GM18526 (cell line): ENCODE data around the gene FAM193A.

ENCODE experiments used
- POLR2A ChIP-seq: IDR thresholded peaks from 3 replicates; pipeline ENCODE4 v1.6.1; 2011; ENCODE audit not compliant: insufficient read length; ENCODE audit errors: extremely low read depth

The FAM193A gene, protein sequence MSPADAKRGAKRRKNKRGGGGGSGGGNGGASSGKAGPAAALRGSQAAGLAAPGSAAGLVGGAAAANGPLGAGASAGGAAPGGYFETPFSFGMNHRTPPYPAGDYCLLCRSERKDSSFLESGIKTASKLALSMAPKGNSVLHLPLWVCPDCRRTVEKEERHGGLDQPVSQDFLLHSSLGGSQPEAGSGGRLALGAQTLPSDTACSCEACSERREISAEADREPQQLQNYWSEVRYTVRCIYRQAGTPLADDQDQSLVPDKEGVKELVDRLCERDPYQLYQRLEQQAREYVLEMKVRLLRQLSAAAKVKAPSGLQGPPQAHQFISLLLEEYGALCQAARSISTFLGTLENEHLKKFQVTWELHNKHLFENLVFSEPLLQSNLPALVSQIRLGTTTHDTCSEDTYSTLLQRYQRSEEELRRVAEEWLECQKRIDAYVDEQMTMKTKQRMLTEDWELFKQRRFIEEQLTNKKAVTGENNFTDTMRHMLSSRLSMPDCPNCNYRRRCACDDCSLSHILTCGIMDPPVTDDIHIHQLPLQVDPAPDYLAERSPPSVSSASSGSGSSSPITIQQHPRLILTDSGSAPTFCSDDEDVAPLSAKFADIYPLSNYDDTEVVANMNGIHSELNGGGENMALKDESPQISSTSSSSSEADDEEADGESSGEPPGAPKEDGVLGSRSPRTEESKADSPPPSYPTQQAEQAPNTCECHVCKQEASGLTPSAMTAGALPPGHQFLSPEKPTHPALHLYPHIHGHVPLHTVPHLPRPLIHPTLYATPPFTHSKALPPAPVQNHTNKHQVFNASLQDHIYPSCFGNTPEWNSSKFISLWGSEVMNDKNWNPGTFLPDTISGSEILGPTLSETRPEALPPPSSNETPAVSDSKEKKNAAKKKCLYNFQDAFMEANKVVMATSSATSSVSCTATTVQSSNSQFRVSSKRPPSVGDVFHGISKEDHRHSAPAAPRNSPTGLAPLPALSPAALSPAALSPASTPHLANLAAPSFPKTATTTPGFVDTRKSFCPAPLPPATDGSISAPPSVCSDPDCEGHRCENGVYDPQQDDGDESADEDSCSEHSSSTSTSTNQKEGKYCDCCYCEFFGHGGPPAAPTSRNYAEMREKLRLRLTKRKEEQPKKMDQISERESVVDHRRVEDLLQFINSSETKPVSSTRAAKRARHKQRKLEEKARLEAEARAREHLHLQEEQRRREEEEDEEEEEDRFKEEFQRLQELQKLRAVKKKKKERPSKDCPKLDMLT (N-terminal part only)

DNA sequence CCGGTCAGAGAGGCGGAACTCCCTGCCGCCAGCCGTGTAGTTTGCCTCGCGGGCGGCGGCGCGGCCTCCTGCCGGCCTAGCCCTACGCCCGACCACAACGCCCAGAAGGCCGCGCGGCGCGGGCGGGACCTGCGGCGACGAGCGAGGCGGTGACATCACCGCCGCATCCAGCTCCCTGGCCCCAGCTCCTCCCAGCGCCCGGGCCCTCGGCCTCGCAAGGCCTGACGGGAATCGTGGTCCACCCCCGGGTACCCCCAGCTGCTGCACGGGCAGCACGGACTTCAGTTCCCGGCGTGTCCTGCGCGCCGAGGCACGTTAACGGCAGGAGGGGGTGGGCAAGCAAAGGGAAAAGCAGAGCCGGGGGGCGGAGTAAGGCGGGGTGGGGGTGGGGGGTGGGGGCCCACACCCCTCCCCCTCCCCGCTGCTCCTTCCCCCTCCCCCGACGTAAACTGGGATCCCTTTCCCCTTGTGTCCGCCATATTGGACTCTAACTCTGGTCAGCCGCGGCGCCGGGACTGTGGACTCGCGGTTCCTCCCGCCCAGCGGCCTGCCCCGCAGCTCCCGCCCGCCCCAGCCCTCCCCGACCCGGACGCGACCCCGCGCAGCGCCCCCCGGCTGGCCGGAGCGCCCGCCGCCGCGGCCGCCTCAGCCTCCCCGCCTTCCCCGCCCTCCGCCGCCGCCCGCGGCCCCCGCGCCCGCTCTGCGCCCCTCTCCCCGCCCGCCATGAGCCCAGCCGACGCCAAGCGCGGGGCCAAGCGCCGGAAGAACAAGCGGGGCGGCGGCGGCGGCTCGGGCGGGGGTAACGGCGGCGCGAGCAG, at the start of gene FAM193A:
Gene FAM193A, plus strand, starts transcription at position 455 of the 818 bp plus-strand sequence. Its CDS starts 269 bp downstream, at position 724.
- TF ChIP-seq POLR2A: peak; percentile 52

DNA sequence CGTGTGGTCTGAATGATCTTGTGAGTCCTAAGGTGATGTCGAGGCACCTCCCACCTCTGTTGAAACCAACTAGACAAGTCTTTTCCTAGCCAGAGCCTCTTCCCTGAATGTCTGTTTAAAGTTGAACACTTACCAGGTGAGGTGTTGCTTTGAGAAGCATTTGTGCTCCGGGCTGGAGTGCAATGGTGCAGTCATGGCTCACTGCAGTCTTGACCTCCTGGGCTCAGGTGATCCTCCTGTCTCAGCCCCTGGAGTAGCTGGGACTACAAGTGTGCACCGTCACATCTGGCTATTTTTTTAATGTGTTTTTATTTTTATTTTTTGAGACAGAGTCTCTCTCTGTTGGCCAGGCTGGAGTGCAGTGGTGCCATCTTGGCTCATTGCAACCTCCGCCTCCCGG, 49.5 kb upstream of the FAM193A start:
- no peak for TF ChIP-seq POLR2A

DNA sequence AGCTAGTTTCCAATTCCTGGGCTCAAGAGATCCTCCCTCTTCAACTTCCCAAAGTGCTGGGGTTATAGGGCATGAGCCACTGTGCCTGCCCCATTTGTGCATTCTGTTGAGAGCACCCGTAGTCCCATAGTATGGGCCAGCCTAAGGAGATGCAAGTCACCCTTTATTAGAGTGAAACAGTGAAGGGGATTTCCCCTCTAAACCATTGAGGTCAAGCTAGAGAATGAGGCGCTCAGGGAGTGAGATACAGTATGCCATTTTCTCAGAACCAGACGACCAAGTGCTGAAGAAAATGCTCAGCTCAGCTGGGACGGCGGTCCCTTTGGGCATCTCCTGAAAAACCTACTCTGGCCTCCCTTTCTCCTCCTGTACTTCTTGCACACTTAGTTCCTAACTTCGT, 48.8 kb upstream of the FAM193A start:
- TF ChIP-seq POLR2A: no peak

DNA sequence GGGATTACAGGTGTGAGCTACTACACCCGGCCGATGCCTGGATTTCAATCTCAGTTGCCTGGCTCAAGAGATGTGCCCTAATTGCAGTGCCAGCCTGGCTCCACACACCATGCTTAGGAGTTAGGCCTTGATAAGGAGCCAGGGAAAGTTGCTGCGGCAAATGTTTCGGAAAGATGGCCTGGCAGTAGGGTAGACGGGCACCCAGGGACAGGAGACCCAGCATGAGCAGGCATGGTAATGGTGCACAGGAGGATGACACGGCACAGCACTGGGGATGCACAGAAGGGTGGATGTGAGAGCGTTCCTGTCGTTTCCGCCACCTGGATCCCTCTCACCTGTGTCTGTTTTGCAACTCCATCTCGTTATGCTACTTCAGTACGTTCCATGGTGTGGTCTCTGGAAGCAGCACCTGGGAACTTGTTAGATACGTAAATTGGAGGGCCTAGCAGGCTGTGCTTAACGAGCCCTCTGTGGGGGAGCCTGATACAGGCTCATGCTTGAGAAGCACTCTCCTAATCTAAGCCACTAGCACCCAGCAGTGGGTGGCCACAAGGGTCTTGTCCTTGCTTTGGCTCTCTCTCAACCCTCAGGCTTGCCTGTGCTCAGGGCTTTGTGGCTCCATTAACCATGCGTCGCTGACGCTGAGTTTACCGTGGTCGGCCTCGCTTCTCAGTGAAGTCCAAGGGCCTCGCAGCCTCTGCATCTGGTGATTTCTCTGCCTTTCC, 47.2 kb upstream of the FAM193A start:
- no peak for TF ChIP-seq POLR2A

DNA sequence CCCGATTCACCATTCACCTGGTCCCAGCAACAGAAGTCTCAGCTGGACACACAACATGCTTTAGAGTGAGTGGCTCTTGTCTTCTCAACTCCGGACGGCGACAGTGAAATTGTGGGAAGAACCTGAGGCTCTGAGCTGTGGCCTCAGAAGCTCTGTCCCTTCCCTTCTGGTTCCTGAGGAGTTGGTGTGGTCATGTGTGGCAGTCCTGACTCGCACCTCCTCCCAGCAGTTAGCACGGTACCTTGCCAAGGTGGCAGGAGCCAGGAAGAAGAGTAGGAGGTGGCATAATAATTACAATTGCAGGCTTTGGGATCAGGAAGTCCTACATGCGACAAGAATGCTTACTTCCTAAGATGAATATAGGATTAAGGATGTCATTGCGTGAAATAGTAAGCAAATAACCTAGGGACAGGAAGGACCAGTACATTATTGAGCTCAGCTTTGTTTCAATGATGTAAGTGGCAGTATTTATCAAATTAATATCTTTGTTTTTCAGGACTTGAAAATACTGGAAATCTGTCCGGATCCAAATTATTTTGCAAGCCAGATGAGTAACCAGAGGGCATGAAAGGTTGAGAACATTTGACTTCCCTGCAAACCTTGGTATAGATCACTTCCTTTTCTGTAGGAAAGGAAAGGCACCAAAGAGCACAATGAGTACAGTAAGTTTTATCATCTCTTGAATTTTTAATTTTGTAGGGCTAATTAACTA, 46.5 kb upstream of the FAM193A start:
- no peak for TF ChIP-seq POLR2A

DNA sequence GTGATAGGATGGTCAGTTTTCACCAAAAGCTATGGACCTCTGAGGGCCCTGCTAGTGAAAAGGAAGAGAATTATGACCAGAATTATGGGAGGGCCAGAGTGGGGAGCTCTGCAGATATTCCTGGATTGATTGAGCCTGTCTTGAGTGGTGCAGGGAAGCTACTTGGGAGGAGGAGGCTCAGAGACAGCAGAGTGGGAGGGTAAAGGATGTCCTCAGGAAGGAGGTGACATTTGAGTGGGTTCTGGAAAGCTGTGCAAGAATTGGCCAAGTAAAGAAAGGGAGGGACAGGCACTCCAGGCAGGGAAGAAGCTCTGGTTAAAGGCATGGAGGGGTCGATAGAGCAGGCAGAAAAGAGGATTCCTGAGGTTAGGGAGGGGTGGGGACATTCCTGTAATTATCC, 43.5 kb upstream of the FAM193A start:
- no peak for TF ChIP-seq POLR2A

DNA sequence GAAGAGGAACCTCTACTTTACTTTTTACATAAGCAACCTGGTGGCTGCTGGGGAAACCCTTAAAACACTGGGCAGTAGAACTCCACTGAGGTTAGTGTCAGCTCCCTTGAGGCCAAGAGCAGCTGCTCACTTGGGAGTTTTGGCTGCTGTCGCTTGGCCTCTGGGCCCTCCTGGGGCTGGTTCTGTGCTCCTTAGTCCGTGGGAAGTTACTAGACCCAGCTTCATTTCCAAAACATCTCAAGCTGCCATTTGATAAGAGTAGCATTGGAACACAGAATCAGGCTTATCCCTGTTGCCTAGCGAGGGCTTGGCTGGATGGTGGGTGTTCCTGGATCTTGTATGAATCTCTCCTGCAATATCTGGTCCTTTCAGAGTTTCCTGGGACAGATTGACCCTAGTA, 41.5 kb upstream of the FAM193A start:
- TF ChIP-seq POLR2A: no peak

DNA sequence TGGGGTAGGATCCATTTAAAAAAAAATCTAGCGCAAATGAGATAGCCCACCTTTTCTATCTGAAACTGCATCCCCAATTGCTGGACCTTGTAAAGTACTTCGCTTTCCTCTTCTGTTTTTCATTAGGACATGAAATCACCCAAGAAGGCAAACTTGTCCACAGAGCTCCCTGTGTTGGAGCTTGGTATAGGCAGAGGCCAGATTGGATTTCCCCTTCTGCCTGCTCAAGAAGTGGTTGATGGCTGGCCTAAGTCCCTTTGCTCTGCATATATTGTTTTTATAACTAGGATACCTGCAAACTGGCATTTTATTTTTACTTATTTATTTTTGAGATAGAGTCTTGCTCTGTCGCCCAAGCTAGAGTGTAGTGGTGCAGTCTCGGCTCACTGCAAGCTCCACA, 39.1 kb upstream of the FAM193A start:
- TF ChIP-seq POLR2A: no peak

DNA sequence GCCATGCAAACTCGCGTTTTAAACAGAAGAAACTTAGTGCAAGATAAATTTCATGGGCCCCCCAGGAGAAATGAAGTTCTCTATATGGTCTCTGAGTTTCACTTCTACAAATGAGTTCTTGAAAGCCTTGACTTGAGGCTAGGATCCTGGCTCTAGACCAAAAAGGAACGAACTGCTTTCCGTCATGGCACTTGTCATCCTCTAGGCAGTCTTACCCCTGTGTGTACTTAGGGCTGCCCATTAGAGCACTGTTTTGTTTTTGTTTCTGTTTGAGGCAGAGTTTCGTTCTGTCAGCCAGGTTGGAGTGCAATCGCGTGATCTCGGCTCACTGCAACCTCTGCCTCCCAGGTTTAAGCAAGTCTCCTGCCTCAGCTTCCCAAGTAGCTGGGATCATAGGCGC, 38.5 kb upstream of the FAM193A start:
- TF ChIP-seq POLR2A: no peak

DNA sequence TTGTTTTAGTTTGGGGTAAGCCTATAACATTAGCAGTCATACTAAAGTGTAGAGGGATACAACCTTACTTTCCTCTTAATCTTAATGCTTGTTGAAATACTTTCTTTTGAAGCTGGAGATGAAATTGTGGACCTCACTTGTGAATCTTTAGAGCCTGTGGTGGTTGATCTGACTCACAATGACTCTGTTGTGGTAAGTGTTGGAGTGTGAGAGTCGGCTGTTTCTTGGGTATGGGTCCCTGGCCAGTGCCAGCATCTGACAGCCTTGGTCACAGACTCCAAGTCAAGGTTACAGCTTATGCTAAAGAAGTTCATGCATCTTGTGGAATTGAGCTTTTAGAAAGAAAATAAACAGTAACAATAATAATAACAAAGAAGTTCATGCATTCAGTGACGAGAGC, 35.9 kb upstream of the FAM193A start:
- no peak for TF ChIP-seq POLR2A

DNA sequence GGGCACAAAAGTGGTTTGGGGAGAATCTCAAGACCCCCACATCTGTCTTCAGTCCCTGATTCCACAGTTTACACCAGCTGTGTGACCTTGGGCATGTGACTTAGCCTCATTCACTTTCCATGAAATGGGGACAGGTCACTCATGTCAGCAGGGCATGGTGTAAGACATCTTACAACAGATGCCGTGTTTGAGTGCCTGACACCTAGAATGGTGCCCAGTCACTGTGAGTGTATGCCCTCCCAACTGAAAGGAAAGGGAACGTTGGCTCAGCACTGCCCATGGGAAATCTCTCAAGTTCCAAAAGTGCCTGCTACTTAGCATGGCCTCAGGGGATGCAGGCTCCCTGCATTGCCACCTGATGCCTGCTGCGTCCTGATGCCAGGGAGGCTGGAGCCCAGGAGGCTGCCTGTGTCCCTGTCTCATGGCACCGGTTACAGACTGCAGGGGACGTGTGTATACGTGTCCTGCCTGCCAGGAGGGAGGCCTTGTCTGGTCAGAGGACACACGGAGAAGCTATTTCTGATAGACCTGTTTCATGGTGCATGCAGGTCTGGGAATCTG, 35.3 kb upstream of the FAM193A start:
- TF ChIP-seq POLR2A: no peak

DNA sequence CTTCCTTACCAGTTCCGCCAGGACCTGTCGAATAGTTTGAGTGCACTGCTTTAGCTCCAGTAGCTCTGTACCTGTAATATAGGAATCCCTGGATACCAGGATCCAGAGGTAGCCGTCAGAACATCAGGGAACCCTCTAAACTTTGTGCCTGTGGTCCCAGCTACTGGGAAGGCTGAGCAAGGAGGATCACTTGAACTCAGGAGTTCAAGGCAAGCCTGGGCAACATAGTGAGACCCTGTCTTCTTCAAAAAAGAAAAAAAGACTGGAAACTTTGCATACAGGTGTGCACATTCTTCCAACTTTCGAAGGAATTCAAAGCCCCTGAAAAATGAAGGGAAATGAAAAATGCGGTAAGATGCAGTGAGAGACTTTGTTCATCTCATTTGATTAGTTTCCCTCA, 32.6 kb upstream of the FAM193A start:
- TF ChIP-seq POLR2A: no peak

DNA sequence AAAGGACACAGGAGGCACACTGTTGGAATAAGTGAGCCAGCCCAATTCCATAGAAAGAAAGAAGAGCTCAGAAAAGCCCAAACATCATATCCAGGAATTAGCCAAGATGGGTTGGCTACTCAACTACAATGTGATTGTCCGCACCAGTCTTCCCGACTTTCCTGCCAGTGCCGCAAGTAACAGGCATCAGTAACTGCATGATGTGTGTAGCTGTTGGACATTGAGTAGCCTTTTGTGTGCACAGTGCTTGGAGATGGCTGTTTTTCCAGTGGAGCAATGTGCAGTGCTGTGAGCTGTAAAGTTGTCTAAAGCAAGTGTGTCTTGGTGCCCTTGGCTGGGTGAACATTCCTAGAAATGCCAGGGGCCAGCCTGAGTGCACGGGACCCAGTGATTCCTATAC, 29.2 kb upstream of the FAM193A start:
- no peak for TF ChIP-seq POLR2A
